Medulla oblongata (tissue), 1 donor: ENCODE measurements around the gene FBXW9.
"Not testable (repeated sequence)": the region's sequence is repeated elsewhere in the genome, so short reads cannot be mapped to it uniquely, and the experiment has no call there.

Source experiments
- DNase-seq: peaks from one replicate; pipeline ENCODE4 v3.0.0-alpha.2; 2015; ENCODE audit errors: extremely low spot score

FBXW9 gene

GRCh38 chr19:12715102-12715501, 18.7 kb upstream of the FBXW9 start:
- DNase-seq = no peak

- DNase-seq = not testable (repeated sequence)
Measured at GRCh38 chr19:12713304-12713703, 16.9 kb upstream of the FBXW9 start.

GRCh38 chr19:12712077-12712476, 15.6 kb upstream of the FBXW9 start:
- not testable (repeated sequence) for DNase-seq

- DNase-seq = no peak
Measured at GRCh38 chr19:12711187-12711586, 14.8 kb upstream of the FBXW9 start.

- no peak for DNase-seq
Measured at GRCh38 chr19:12708641-12709040, 12.2 kb upstream of the FBXW9 start.

- DNase-seq = no peak
Measured at GRCh38 chr19:12706332-12706718, 9.9 kb upstream of the FBXW9 start.

- DNase-seq = no peak
Measured at GRCh38 chr19:12705654-12706331, 9.4 kb upstream of the FBXW9 start.

- no peak for DNase-seq
Measured at GRCh38 chr19:12705169-12705568, 8.7 kb upstream of the FBXW9 start.

- DNase-seq = no peak
Measured at GRCh38 chr19:12703046-12703445, 6.6 kb upstream of the FBXW9 start.

- no peak for DNase-seq
Measured at GRCh38 chr19:12701596-12702282, 5.3 kb upstream of the FBXW9 start.

GRCh38 chr19:12698138-12698537, 1.7 kb upstream of the FBXW9 start:
- no peak for DNase-seq

GRCh38 chr19:12697425-12697824, 994 bp upstream of the FBXW9 start:
- DNase-seq = not testable (repeated sequence)

- DNase-seq = no peak
Measured at GRCh38 chr19:12695997-12696365, 450 bp downstream of the FBXW9 start.

- no peak for DNase-seq
Measured at GRCh38 chr19:12695514-12695913, 917 bp downstream of the FBXW9 start.

GRCh38 chr19:12695096-12695495, 1.3 kb downstream of the FBXW9 start:
- no peak for DNase-seq

GRCh38 chr19:12694641-12695040, 1.8 kb downstream of the FBXW9 start:
- no peak for DNase-seq

GRCh38 chr19:12692960-12693359, 3.5 kb downstream of the FBXW9 start:
- DNase-seq = no peak

- no peak for DNase-seq
Measured at GRCh38 chr19:12689581-12690216, 6.7 kb downstream of the FBXW9 start.

GRCh38 chr19:12689012-12689411, 7.4 kb downstream of the FBXW9 start:
- DNase-seq = no peak

- no peak for DNase-seq
Measured at GRCh38 chr19:12687496-12688196, 8.8 kb downstream of the FBXW9 start, which contains the start of gene GNG14. TSS of gene GNG14 (plus strand) at chr19:12687998. CDS start at chr19:12688049, 51 bp downstream.

- DNase-seq = no peak
Measured at GRCh38 chr19:12685831-12686230, 10.6 kb downstream of the FBXW9 start.
